NCI-H345 treated with DMSO at 0.1 percent for 48 hours (cell line): ENCODE data around the gene NWD2.
"Not testable (repeated sequence)": the region's sequence is repeated elsewhere in the genome, so short reads cannot be mapped to it uniquely, and the experiment has no call there.

Experiments used
- DNase-seq: peaks from one replicate; lab custom pipeline; 2025; ENCODE audit not compliant: unreplicated experiment; lab: John Stamatoyannopoulos, UW

NWD2 gene, protein sequence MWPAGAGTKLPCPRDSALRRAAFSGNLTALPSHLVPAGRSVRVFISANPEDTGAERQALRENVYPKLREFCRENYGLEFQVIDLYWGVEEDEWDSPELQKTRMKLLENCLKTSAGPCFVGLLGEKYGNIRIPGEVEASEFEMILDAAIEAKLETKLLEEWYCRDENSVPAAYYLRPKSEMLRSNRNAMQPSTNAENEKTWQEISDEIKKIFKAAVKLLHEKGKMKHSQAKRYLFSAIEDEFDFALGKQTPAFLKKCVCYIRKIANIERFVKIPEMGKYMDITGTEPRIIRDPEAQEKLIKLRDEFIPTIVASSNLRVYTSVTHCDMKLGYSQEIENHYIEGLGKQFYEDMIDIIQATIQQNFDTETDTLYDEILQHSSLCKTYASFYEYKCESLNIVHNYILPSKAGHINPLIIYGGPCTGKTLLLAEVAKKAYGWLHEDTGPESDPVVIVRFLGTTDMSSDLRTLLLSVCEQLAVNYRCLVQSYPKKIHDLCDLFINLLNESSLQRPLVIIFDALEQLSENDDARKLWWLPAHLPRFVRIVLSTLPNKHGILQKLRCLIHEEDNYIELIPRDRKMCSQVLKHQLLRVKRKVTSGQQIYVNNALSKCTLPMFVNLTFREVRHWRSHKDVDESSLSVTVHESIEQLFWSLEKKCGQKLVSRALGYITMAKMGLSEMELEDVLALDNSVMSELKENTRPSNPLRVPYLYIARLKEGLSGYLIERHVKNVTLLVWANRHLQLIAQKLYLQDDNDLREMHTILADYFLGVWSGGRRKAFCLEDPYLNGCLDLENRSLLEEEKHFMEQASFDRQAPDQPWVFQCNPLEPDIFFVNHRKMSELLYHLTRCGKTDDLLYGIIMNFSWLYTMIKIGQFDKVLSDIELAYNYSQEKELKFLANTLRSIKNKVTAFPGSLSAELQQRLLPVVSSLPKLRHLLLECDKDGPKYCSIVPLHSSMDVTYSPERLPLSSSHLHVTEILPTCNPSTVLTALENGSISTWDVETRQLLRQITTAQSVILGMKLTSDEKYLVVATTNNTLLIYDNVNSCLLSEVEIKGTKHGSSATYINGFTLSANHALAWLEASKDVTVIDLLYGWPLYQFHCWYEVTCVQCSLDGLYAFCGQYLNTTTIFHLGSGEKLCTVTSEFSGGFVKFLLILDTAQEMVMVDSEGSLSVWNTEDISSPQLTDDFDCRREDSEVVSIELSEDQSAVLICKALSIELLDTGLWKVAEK (N-terminal part only)

DNA sequence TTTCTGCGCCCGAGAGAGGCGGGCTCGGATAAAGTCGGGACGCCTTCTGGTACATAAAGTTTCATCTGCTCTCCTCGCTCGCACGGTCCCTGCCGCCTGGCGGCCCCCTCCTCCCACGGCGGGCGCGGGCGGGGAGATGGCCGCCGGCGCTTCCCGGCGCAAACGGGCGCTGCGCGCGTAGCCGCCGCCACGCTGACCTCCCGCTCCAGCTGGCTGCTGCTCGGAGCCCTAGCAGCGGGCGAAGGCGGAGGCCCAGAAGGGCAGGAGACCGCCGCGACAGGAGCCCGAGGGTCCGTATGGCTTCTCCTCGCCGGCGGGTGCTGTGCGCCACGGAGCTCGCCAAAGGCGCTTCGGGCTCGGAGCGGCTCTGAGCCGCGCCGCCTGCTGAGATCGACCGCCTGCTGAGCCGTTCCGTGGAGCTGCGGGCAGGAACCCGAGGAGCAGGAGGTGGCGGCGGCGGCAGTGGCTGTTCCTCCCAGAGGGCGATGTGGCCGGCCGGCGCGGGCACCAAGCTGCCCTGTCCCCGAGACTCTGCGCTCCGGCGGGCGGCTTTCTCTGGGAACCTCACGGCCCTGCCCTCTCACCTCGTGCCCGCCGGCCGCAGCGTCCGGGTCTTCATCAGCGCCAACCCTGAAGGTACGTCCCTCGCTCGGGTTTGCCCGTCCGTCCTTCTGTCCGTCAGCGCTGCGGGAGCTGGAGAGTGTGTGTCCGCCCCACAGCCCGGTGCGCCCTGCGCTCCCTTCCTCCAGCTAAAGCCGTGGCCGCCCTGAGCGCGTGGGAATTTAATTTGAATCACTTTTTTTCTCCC is at the start of gene NWD2:
Gene NWD2, plus strand, starts transcription at position 161 of the 808 bp plus-strand sequence. Its CDS starts 325 bp downstream, at position 486.
- DNase-seq = peak; percentile 12

- no peak for DNase-seq
Measured at GRCh38 chr4:37197899-37198298, 46.6 kb upstream of the NWD2 start.

DNA sequence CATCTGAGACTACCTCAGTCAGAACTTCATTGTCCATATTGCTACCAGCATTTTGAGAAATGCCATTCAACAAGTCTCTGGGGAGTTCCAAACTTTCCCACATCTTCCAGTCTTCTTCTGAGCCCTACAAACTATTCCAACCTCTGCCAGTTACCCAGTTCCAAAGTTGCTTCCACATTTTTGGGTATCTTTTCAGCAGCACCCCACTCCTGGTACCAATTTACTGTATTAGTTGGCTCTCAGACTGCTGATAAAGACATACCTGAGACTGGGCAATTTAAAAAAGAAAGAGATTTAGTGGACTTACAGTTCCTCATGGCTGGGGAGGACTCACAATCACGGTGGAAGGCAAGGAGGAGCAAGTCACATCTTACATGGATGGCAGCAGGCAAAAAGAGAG is 39.8 kb upstream of the NWD2 start:
- DNase-seq = not testable (repeated sequence)

GRCh38 chr4:37216209-37216608 is 28.3 kb upstream of the NWD2 start:
- DNase-seq = no peak

DNA sequence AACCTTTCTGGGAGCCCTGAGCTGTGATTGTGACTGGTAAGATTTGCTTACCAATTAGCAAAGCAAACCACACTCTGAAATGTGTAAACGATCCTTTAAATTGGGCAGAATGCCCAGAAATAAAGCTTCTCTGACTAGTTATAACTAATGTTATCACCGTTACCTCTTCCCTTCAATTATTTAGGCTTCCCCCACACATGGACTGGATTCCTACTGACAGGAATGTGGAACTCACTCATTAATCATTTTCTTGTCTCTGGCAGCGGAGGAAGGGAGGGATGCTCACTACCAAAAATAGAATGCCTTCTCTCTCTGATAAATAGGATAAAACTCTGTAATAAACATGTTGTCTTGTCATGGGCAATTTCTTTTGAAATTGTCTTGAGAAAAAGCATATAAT is 25.3 kb upstream of the NWD2 start:
- DNase-seq = peak; percentile 15

DNA sequence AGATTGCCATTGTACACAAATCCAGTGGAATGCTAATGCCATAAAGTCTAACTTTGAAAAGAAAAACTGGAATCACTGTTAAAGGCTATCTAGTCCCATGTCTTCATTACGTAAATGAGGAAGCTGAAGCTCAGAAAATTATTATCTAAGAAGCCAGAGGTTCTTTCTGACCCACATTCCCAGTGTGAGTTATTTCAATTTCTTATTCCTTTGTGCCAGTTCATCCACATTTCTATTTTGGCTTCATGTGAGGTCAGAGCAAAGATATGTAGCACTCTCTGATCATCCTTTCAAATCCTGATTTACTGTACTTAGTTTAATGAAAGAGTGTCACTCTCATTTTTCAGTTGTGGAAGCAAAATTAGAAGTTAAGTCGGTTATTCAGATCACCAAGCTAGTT is 24.6 kb upstream of the NWD2 start:
- no peak for DNase-seq

DNA sequence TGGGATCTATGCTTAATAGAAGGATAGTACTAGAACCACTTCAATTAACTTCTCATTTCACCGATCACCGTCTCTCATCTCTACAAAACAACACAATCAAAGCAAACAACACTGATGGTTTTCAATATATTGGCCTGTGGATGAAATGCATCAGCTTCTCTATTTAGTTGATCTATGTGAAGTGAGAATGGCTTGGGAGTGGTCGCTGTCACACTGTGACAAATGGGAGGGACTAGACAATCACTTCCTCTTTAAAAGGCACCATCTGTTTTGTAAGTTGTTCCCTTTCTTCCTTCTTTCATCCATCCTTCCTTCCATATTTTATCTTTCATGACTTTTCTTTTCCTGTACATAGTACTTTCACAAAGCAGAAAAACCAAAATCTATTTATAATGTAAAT is 23.9 kb upstream of the NWD2 start:
- DNase-seq = no peak

DNA sequence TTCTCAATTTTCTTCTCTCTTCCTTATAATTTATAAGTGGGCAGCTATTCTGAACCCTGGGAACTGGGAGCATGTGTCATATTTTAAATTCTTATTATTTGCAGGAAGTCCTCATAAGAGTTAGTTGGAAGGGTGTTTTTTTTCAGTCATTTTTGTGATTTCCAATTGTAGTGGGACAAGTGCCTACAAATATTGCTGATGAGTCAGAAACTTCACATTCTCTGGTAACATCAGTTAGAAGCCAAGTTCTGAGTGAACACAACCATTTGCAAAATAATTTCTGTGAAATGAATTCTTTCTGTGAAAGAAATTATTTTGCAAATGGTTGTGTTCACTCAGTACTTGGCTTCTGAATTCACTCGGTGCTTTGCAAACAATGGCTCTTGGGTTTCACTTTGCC is 20.8 kb upstream of the NWD2 start:
- DNase-seq = no peak

DNA sequence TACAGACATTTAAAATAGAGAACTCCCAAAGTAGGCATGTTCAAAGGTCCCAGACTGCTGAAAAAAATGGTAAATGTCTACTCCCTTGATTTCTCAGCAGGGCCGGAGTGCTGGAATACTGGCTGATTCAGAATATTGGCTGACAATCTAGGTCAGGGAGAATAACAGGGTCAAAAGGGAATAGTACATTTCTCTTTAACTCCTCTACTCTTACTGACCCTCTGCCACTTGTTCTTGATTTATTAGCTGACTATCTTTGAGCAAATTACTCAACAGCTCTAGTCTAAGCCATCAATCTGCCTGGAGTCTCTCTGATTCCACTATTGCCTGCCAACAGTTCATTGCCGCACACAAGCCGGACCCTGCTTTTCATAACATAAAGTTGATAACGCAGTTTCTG is 19.7 kb upstream of the NWD2 start:
- no peak for DNase-seq

DNA sequence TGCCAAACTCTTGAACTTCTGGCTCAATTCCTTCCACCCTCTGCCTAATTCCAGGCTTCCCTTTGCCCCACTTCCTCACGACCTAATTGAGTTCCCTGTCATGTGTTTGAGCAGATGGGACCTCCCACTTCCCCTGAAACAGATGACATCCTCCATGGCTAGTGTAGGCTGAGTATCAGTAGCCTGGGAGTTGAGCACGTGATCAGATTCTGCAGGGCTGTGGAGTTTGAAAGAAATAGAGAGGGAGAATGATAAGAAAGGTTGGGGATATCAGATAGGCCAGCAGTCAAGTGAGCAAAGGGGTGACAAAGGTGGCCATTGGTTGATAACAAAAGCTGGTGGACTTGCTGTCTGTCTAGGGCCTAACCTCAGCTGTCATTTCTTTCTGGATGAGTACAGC is 18.8 kb upstream of the NWD2 start:
- DNase-seq = no peak

GRCh38 chr4:37232315-37232714 is 12.2 kb upstream of the NWD2 start:
- no peak for DNase-seq

GRCh38 chr4:37236165-37236564 is 8.4 kb upstream of the NWD2 start:
- DNase-seq = no peak

GRCh38 chr4:37241647-37242046 is 2.9 kb upstream of the NWD2 start:
- DNase-seq = no peak

- no peak for DNase-seq
Measured at GRCh38 chr4:37243051-37243450, 1.5 kb upstream of the NWD2 start.

DNA sequence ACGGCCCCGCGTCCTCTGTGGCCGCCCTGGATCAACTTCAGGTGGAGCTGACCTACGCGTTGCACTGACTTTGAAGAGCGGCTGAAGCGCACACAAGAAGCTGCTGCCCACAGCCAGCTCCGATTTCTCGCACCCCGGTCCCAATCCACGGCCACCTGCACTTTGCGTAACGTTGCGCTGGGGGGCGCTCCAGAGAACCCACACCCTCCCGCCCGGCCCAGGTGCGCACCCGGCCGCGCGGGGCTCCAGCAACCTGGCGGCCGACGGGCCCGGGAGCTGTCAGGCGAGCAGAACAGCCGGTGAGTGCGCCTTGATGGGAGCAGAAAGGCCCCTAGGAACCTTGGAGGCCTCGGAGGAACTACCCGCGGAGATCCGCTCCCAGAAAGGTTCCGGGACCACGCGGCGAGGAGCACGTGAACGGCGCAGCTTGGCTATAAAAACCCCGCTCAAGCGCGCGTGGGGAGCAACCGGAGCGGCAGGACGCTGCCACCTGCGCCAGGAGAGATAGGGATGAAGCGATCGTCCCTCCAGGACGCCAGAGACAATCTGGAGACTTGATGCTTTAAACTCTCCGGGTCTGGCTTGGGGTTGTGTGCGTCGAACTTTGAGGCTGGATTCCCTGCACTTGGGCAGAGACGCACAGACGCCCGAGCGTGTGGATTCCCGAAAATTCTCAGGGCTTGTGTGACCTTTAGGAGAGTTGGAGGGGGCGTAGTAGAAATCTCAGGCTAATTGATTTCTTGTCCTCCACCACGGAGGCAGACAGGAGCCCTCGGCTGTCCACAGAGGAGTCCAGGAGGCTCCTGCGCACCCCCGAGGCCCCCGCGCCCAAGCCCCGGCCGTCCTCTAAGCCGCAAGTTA is 591 bp upstream of the NWD2 start:
- peak; percentile 38 for DNase-seq

GRCh38 chr4:37245391-37245954 is 930 bp downstream of the NWD2 start:
- DNase-seq = no peak

- DNase-seq = peak; percentile 4
Measured at GRCh38 chr4:37246891-37247290, 2.3 kb downstream of the NWD2 start.

DNA sequence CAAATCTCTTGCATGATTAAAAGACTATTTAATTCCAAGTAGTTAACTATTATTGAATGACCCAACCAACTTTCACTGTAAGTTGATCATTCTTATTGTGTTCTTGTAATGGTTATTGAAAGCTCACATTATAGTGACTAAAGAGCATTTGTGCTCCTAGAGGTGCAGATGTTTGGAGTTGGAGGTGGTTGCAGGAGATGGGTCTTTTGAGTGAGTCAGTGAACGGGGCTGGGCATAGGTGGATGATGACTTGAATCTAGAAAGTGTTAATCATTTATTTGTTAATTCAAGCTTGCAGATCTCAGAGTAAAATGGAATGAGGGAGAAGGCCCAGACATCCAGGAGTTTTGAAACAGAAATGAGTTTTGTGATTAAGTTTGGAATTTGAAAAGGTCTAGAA is 13.7 kb downstream of the NWD2 start:
- no peak for DNase-seq

DNA sequence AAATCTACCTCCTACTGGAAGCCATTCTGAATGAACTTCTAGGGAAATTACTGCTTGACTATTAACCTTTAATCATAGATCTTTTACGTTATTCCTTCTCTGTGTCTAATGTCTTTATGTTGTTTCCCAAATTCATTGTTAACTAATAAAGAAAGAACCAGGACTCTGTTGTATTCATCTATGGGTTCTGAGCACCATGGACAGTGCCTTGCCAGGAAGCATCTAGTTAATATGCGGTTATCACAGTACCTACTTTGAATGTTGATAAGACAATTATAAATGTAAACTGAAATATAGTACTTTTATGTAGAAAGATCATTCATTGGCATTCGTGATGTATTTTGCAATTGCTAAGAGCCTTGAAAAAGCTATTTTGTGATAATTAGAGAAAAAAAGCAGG is 23.8 kb downstream of the NWD2 start:
- no peak for DNase-seq
